Ishikawa (cell line): ENCODE results near the gene ACTN4.

ENCODE experiments used
- CEBPB ChIP-seq: IDR thresholded peaks from 2 replicates; pipeline ENCODE4 v1.6.1; 2012
- CREB1 ChIP-seq: IDR thresholded peaks from 2 replicates; pipeline ENCODE4 v1.6.1; 2012; ENCODE audit warnings: low read depth
- EGR1 ChIP-seq: IDR thresholded peaks from 2 replicates; pipeline ENCODE4 v1.6.1; 2012
- EP300 ChIP-seq: IDR thresholded peaks from 2 replicates; pipeline ENCODE4 v1.6.1; 2012; ENCODE audit warnings: borderline replicate concordance
- FOXM1 ChIP-seq: IDR thresholded peaks from 2 replicates; pipeline ENCODE4 v1.6.1; 2012; ENCODE audit warnings: low read depth, borderline replicate concordance
- NFIC ChIP-seq: IDR thresholded peaks from 2 replicates; pipeline ENCODE4 v1.6.1; 2012
- RAD21 ChIP-seq: IDR thresholded peaks from 2 replicates; pipeline ENCODE4 v1.6.1; 2012; ENCODE audit warnings: low read depth
- TAF1 ChIP-seq: IDR thresholded peaks from 2 replicates; pipeline ENCODE4 v1.6.1; 2012; ENCODE audit warnings: low read depth, mild to moderate bottlenecking
- TCF12 ChIP-seq: IDR thresholded peaks from 2 replicates; pipeline ENCODE4 v1.6.1; 2012; ENCODE audit warnings: low read depth
- TEAD4 ChIP-seq: IDR thresholded peaks from 2 replicates; pipeline ENCODE4 v1.6.1; 2012
- YY1 ChIP-seq: IDR thresholded peaks from 2 replicates; pipeline ENCODE4 v1.6.1; 2012; ENCODE audit warnings: low read depth
- ZBTB7A ChIP-seq: IDR thresholded peaks from 2 replicates; pipeline ENCODE4 v1.6.1; 2012; ENCODE audit warnings: low read depth
- TF ChIP-seq, protein P1 (sequence below): IDR thresholded peaks from 2 replicates; pipeline ENCODE4 v1.6.1; 2012
- TF ChIP-seq, protein P2 (sequence below): IDR thresholded peaks from 2 replicates; pipeline ENCODE4 v1.6.1; 2012
- TF ChIP-seq, protein P3 (sequence below): IDR thresholded peaks from 2 replicates; pipeline ENCODE4 v1.6.1; 2012; ENCODE audit warnings: low read depth, mild to moderate bottlenecking

The ACTN4 gene

DNA sequence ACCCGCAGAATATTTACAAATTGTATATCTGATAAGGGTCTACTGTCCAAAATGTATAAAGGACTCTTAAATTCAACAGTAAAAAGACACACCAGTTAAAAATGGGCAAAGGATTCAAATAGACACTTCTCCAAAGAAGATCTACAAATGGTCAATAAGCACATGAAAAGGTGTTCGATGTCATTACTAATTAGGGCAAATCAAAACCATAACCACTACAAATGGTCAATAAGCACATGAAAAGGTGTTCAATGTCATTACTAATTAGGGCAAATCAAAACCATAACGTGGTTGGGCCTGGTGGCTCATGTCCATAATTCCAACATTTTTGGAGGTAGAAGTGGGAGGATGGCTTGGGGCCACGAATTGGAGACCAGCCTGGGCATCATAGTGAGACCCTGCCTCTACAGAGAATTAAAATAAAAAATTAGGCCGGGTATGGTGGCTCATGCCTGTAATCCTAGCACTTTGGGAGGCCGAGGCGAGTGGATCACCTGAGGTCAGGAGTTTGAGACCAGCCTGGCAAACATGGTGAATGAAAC, 40.5 kb downstream of the ACTN4 start:
- TF ChIP-seq RAD21 (no peak), ZBTB7A (no peak), TAF1 (no peak), TCF12 (no peak), YY1 (no peak), NFIC (no peak), EGR1 (no peak), CEBPB (no peak), EP300 (no peak), CREB1 (no peak), FOXM1 (no peak), TEAD4 (no peak)
- TF ChIP-seq, protein P1, sequence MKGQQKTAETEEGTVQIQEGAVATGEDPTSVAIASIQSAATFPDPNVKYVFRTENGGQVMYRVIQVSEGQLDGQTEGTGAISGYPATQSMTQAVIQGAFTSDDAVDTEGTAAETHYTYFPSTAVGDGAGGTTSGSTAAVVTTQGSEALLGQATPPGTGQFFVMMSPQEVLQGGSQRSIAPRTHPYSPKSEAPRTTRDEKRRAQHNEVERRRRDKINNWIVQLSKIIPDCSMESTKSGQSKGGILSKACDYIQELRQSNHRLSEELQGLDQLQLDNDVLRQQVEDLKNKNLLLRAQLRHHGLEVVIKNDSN = no peak
- TF ChIP-seq, protein P2, sequence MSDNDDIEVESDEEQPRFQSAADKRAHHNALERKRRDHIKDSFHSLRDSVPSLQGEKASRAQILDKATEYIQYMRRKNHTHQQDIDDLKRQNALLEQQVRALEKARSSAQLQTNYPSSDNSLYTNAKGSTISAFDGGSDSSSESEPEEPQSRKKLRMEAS = no peak
- TF ChIP-seq, protein P3, sequence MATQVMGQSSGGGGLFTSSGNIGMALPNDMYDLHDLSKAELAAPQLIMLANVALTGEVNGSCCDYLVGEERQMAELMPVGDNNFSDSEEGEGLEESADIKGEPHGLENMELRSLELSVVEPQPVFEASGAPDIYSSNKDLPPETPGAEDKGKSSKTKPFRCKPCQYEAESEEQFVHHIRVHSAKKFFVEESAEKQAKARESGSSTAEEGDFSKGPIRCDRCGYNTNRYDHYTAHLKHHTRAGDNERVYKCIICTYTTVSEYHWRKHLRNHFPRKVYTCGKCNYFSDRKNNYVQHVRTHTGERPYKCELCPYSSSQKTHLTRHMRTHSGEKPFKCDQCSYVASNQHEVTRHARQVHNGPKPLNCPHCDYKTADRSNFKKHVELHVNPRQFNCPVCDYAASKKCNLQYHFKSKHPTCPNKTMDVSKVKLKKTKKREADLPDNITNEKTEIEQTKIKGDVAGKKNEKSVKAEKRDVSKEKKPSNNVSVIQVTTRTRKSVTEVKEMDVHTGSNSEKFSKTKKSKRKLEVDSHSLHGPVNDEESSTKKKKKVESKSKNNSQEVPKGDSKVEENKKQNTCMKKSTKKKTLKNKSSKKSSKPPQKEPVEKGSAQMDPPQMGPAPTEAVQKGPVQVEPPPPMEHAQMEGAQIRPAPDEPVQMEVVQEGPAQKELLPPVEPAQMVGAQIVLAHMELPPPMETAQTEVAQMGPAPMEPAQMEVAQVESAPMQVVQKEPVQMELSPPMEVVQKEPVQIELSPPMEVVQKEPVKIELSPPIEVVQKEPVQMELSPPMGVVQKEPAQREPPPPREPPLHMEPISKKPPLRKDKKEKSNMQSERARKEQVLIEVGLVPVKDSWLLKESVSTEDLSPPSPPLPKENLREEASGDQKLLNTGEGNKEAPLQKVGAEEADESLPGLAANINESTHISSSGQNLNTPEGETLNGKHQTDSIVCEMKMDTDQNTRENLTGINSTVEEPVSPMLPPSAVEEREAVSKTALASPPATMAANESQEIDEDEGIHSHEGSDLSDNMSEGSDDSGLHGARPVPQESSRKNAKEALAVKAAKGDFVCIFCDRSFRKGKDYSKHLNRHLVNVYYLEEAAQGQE = no peak

DNA sequence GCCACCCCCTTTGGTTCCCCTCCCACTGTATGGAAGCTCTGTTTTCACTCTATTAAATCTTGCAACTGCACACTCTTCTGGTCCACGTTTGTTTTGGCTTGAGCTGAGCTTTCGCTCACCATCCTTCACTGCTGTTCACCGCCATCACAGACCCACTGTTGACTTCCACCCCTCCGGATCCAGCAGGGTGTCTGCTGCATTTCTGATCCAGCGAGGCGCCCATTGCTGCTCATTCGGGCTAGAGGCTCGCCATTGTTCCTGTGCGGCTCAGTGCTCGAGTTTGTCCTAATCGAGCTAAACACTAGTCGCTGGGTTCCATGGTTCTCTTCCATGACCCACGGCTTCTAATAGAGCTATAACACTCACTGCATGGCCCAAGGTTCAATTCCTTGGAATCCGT, 42.7 kb downstream of the ACTN4 start:
- TF ChIP-seq EP300 (no peak), ZBTB7A (no peak), EGR1 (no peak), RAD21 (no peak)
- TF ChIP-seq, protein P1 = no peak
- TF ChIP-seq, protein P3 = no peak

DNA sequence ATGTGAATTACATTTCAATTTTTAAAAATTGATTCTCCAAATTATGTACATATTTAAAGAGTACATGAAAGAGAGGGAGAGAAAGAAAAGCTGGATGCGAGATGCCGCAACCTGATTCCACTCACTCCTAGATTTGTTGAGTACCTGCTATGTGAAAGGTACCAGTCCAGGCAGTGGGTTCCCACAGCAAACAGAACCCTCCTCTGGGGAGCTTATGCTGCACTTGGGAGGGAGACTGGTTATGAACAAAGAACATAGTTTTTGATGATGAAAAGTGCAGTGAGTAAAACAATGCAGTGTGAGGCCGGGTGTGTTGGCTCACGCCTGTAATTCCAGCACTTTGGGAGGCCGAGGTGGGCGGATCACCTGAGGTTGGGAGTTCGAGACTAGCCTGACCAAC, 43.4 kb downstream of the ACTN4 start:
- TF ChIP-seq CREB1 = no peak
- no peak for TF ChIP-seq ZBTB7A
- no peak for TF ChIP-seq CEBPB
- TF ChIP-seq, protein P3 = no peak
- no peak for TF ChIP-seq YY1
- TF ChIP-seq TCF12 = no peak
- TF ChIP-seq, protein P1 = no peak
- TF ChIP-seq NFIC = no peak
- TF ChIP-seq, protein P2 = no peak
- TF ChIP-seq TAF1 = no peak
- TF ChIP-seq EP300 = no peak
- TF ChIP-seq RAD21 = no peak
- no peak for TF ChIP-seq EGR1
- no peak for TF ChIP-seq TEAD4
- TF ChIP-seq FOXM1 = no peak

DNA sequence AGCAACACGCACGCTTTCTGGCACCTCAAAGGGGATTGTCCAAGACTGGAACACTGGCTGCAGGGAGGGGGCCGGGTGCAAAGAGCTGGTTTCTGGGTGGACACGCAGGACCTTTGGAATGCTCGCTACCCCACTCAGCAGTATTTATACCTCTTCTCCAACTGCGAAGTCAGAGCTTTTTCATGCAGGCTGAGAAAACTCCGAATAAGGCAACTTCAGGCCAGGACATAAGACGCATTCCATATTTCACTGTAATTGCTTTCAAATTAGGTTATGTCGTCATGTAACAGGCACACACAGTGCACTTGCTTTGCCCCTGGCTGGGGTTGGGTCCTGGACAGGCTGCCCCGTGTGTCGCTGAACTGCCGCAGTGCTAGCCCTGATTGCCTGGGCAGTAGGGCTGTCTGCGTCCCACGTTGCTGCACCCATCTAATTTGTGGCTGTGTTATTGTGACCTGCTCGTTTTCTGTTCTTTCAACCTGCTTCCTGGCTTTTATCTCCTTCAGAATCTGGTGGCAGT, 44.5 kb downstream of the ACTN4 start:
- TF ChIP-seq EP300 = peak; percentile 15; the same call in 1 of the 2 replicates
- TF ChIP-seq YY1 = no peak
- TF ChIP-seq TEAD4 = peak; percentile 25; the same call in 1 of the 2 replicates
